ENCODE measurements around the gene TMEM50A.
"Not testable (repeated sequence)": the region's sequence is repeated elsewhere in the genome, so short reads cannot be mapped to it uniquely, and the experiment has no call there.

Gene TMEM50A

GRCh38 chr1:25300729-25301128, 37.4 kb upstream of the TMEM50A start:
- not testable (repeated sequence) for H3K4me1 ChIP-seq (ENCODE audit: low read length); H3K9ac ChIP-seq (ENCODE audit: low read length); H3K9me3 ChIP-seq (replicated peaks; ENCODE audit: insufficient read depth, low read length); H3K4me3 ChIP-seq (ENCODE audit: low read length); H4K20me1 ChIP-seq (ENCODE audit: insufficient read depth, low read length); H3K36me3 ChIP-seq (replicated peaks; ENCODE audit: insufficient read depth, low read length); DNase-seq; H3F3A ChIP-seq (ENCODE audit: insufficient read depth, low read length); H3K27ac ChIP-seq (ENCODE audit: low read length); H3K79me2 ChIP-seq (ENCODE audit: low read length); H3K27me3 ChIP-seq (replicated peaks; ENCODE audit: insufficient read depth, low read length); H3K9me2 ChIP-seq (replicated peaks; ENCODE audit: insufficient read depth, low read length); H3K4me2 ChIP-seq (ENCODE audit: low read depth, low read length); H2AFZ ChIP-seq (ENCODE audit: low read length)

GRCh38 chr1:25302330-25302729, 35.8 kb upstream of the TMEM50A start:
- not testable (repeated sequence) for H4K20me1 ChIP-seq (ENCODE audit: insufficient read depth, low read length); H3K9ac ChIP-seq (ENCODE audit: low read length); H3K4me2 ChIP-seq (ENCODE audit: low read depth, low read length); DNase-seq; H3F3A ChIP-seq (ENCODE audit: insufficient read depth, low read length); H3K4me3 ChIP-seq (ENCODE audit: low read length); H3K79me2 ChIP-seq (ENCODE audit: low read length); H3K27me3 ChIP-seq (replicated peaks; ENCODE audit: insufficient read depth, low read length); H3K9me3 ChIP-seq (replicated peaks; ENCODE audit: insufficient read depth, low read length); H3K36me3 ChIP-seq (replicated peaks; ENCODE audit: insufficient read depth, low read length); H3K27ac ChIP-seq (ENCODE audit: low read length); H2AFZ ChIP-seq (ENCODE audit: low read length); H3K9me2 ChIP-seq (replicated peaks; ENCODE audit: insufficient read depth, low read length); H3K4me1 ChIP-seq (ENCODE audit: low read length)

DNA sequence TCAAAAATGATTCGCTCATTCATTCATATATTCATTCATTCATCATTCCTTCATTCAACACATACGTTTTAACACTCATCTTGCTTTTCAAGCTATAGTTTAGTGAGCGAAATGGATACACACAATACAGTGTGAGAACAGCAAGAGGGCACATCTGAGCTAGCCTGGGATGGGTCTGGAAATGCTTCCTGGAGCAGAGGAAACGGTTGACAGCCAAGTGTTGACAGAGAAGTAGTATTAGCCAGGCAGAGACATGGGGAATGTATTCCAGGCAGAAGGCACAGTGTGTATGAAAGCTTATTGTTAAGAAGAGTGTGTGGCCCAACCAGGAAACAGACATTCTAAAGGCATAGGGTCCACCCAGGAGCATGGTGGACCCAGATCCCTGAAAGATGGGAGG, 33.2 kb upstream of the TMEM50A start:
- not testable (repeated sequence) for H3F3A ChIP-seq (ENCODE audit: insufficient read depth, low read length); H3K9me3 ChIP-seq (replicated peaks; ENCODE audit: insufficient read depth, low read length); H3K4me2 ChIP-seq (ENCODE audit: low read depth, low read length); H3K27me3 ChIP-seq (replicated peaks; ENCODE audit: insufficient read depth, low read length); H2AFZ ChIP-seq (ENCODE audit: low read length); H4K20me1 ChIP-seq (ENCODE audit: insufficient read depth, low read length); H3K4me3 ChIP-seq (ENCODE audit: low read length); H3K9me2 ChIP-seq (replicated peaks; ENCODE audit: insufficient read depth, low read length); H3K9ac ChIP-seq (ENCODE audit: low read length); H3K36me3 ChIP-seq (replicated peaks; ENCODE audit: insufficient read depth, low read length); H3K27ac ChIP-seq (ENCODE audit: low read length); H3K79me2 ChIP-seq (ENCODE audit: low read length); DNase-seq; H3K4me1 ChIP-seq (ENCODE audit: low read length)

GRCh38 chr1:25308168-25308567, 30.0 kb upstream of the TMEM50A start:
- H3K9me2 ChIP-seq (replicated peaks; ENCODE audit: insufficient read depth, low read length); H3F3A ChIP-seq (ENCODE audit: insufficient read depth, low read length); H3K4me3 ChIP-seq (ENCODE audit: low read length); H3K4me2 ChIP-seq (ENCODE audit: low read depth, low read length); H3K9me3 ChIP-seq (replicated peaks; ENCODE audit: insufficient read depth, low read length); DNase-seq; H4K20me1 ChIP-seq (ENCODE audit: insufficient read depth, low read length); H3K36me3 ChIP-seq (replicated peaks; ENCODE audit: insufficient read depth, low read length); H3K79me2 ChIP-seq (ENCODE audit: low read length); H3K27ac ChIP-seq (ENCODE audit: low read length); H3K4me1 ChIP-seq (ENCODE audit: low read length); H2AFZ ChIP-seq (ENCODE audit: low read length); H3K9ac ChIP-seq (ENCODE audit: low read length); H3K27me3 ChIP-seq (replicated peaks; ENCODE audit: insufficient read depth, low read length): not testable (repeated sequence)

GRCh38 chr1:25309085-25309484, 29.0 kb upstream of the TMEM50A start:
- not testable (repeated sequence) for H3K9me2 ChIP-seq (replicated peaks; ENCODE audit: insufficient read depth, low read length); H3K9me3 ChIP-seq (replicated peaks; ENCODE audit: insufficient read depth, low read length); DNase-seq; H3K9ac ChIP-seq (ENCODE audit: low read length); H3K27ac ChIP-seq (ENCODE audit: low read length); H3K36me3 ChIP-seq (replicated peaks; ENCODE audit: insufficient read depth, low read length); H3K27me3 ChIP-seq (replicated peaks; ENCODE audit: insufficient read depth, low read length); H2AFZ ChIP-seq (ENCODE audit: low read length); H3K79me2 ChIP-seq (ENCODE audit: low read length); H3K4me1 ChIP-seq (ENCODE audit: low read length); H4K20me1 ChIP-seq (ENCODE audit: insufficient read depth, low read length); H3K4me3 ChIP-seq (ENCODE audit: low read length); H3F3A ChIP-seq (ENCODE audit: insufficient read depth, low read length); H3K4me2 ChIP-seq (ENCODE audit: low read depth, low read length)

DNA sequence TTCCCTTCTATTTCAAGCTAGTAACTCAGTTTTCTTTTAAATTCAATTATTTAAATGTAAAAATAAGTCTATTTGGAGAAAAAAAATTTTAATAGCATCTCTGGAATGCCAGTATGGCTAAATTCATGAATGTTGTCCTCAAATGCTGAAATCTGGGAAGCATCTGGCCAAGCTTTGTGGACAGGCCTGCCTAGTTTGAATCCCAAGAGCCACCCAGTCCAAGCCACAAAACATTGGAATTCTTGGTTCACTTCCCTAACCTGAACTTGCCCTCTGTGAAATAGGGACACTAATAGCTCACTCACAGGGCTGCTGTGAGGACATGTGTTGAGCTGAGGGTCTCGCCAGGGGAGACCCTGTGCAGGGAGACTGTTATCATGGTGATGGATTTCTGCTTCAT, 28.6 kb upstream of the TMEM50A start:
- not testable (repeated sequence) for H3F3A ChIP-seq (ENCODE audit: insufficient read depth, low read length); H2AFZ ChIP-seq (ENCODE audit: low read length); H3K9ac ChIP-seq (ENCODE audit: low read length); H3K79me2 ChIP-seq (ENCODE audit: low read length); H3K9me2 ChIP-seq (replicated peaks; ENCODE audit: insufficient read depth, low read length); H3K27ac ChIP-seq (ENCODE audit: low read length); H3K27me3 ChIP-seq (replicated peaks; ENCODE audit: insufficient read depth, low read length); H3K4me3 ChIP-seq (ENCODE audit: low read length); H3K36me3 ChIP-seq (replicated peaks; ENCODE audit: insufficient read depth, low read length); H3K4me2 ChIP-seq (ENCODE audit: low read depth, low read length); H3K4me1 ChIP-seq (ENCODE audit: low read length); H3K9me3 ChIP-seq (replicated peaks; ENCODE audit: insufficient read depth, low read length); H4K20me1 ChIP-seq (ENCODE audit: insufficient read depth, low read length); DNase-seq

DNA sequence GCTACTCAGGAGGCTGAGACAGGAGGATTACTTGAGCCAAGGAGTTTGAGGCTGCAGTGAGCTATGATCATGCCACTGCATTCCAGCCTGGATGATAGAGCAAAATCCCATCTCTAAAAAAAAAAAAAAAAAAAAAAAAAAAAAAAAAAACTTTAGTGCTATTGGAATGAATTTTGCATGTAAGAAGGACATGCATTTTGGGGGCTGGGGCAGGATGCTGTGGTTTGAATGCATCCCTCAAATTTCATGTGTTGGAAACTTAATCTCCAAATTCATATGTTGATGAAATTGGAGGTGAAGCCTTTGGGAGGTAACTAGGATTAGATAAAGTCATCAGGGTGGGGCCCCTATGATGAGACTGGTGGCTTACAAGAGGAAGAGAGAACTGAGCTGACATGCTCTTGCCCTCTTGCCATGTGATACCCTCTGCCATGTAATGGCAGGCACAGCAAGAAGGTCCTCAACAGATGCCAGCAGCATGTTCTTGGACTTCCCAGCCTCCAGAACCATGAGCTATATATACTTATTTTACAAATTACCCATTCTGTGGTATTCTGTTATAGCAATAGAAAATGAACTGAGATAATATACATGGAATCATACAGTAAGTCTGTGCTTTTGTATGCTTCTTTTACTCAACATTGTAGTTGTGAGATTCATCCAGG, 25.2 kb upstream of the TMEM50A start:
- H3K79me2 ChIP-seq (ENCODE audit: low read length); H3K9me3 ChIP-seq (replicated peaks; ENCODE audit: insufficient read depth, low read length); H3K27me3 ChIP-seq (replicated peaks; ENCODE audit: insufficient read depth, low read length); H3K27ac ChIP-seq (ENCODE audit: low read length); H3K4me1 ChIP-seq (ENCODE audit: low read length); H3K4me3 ChIP-seq (ENCODE audit: low read length); H3K4me2 ChIP-seq (ENCODE audit: low read depth, low read length); H3K9me2 ChIP-seq (replicated peaks; ENCODE audit: insufficient read depth, low read length); H4K20me1 ChIP-seq (ENCODE audit: insufficient read depth, low read length); DNase-seq; H3K9ac ChIP-seq (ENCODE audit: low read length); H3F3A ChIP-seq (ENCODE audit: insufficient read depth, low read length); H2AFZ ChIP-seq (ENCODE audit: low read length); H3K36me3 ChIP-seq (replicated peaks; ENCODE audit: insufficient read depth, low read length): not testable (repeated sequence)

- H3K4me1 ChIP-seq (ENCODE audit: low read length); H3K9me3 ChIP-seq (replicated peaks; ENCODE audit: insufficient read depth, low read length); H3K4me2 ChIP-seq (ENCODE audit: low read depth, low read length); H4K20me1 ChIP-seq (ENCODE audit: insufficient read depth, low read length); H3K27ac ChIP-seq (ENCODE audit: low read length); H3F3A ChIP-seq (ENCODE audit: insufficient read depth, low read length); H3K36me3 ChIP-seq (replicated peaks; ENCODE audit: insufficient read depth, low read length); H2AFZ ChIP-seq (ENCODE audit: low read length); DNase-seq; H3K9ac ChIP-seq (ENCODE audit: low read length); H3K9me2 ChIP-seq (replicated peaks; ENCODE audit: insufficient read depth, low read length); H3K4me3 ChIP-seq (ENCODE audit: low read length); H3K27me3 ChIP-seq (replicated peaks; ENCODE audit: insufficient read depth, low read length); H3K79me2 ChIP-seq (ENCODE audit: low read length): not testable (repeated sequence)
Measured at GRCh38 chr1:25320314-25320938, 17.7 kb upstream of the TMEM50A start.
